Measurements from ENCODE around the gene LRIG3. TPM values are rescaled to one million over a fixed set of nuclear protein-coding genes. Genes with fewer than 3 reads are reported as not detected.
A peak's percentile ranks its signal among the peaks of the same experiment; 100 is the strongest.
"Not testable (repeated sequence)": the region's sequence is repeated elsewhere in the genome, so short reads cannot be mapped to it uniquely, and the experiment has no call there.

Gene LRIG3
- total RNA-seq, 1 donor from 2014 or later, result 44.5 TPM

- Histone ChIP-seq H3K36me3 (ENCODE audit: control insufficient read depth, insufficient read depth, low read length) (peaks cover 11% of the 10 kb centered on the region), H3K27me3 (ENCODE audit: control insufficient read depth, insufficient read depth, low read length) (no peaks in the 10 kb centered on the region), H3K4me3 (ENCODE audit: low read depth, low read length) (no peak overlapping the region)
- no peak for FAIRE-seq
- no peak for TF ChIP-seq CTCF (IDR thresholded peaks at IDR 0.05; ENCODE audit: insufficient read depth, low read length, severe bottlenecking)
- DNase-seq (ENCODE audit: low read depth), result peak; percentile 89
Observed at GRCh38 chr12:58906917-58907316, 13.4 kb downstream of the LRIG3 start.

- Histone ChIP-seq H3K4me3 (ENCODE audit: low read depth, low read length) (no peak overlapping the region), H3K27me3 (ENCODE audit: control insufficient read depth, insufficient read depth, low read length) (no peaks in the 10 kb centered on the region), H3K36me3 (ENCODE audit: control insufficient read depth, insufficient read depth, low read length) (peaks cover 12% of the 10 kb centered on the region)
- no peak for TF ChIP-seq CTCF (IDR thresholded peaks at IDR 0.05; ENCODE audit: insufficient read depth, low read length, severe bottlenecking)
- DNase-seq (ENCODE audit: low read depth), result no peak
- no peak for FAIRE-seq
Observed at GRCh38 chr12:58905422-58905821, 14.9 kb downstream of the LRIG3 start.

GRCh38 chr12:58902726-58903125 lies 17.6 kb downstream of the LRIG3 start:
- FAIRE-seq; H3K27me3 ChIP-seq (ENCODE audit: control insufficient read depth, insufficient read depth, low read length); H3K36me3 ChIP-seq (ENCODE audit: control insufficient read depth, insufficient read depth, low read length); H3K4me3 ChIP-seq (ENCODE audit: low read depth, low read length); DNase-seq (ENCODE audit: low read depth): not testable (repeated sequence)

GRCh38 chr12:58901664-58902063 lies 18.6 kb downstream of the LRIG3 start:
- peaks cover 9% of the 10 kb centered on the region for H3K36me3 ChIP-seq (ENCODE audit: control insufficient read depth, insufficient read depth, low read length)
- H3K27me3 ChIP-seq (ENCODE audit: control insufficient read depth, insufficient read depth, low read length), result no peaks in the 10 kb centered on the region
- H3K4me3 ChIP-seq (ENCODE audit: low read depth, low read length), result no peak overlapping the region
- DNase-seq (ENCODE audit: low read depth) (no peak), FAIRE-seq (no peak)
- TF ChIP-seq CTCF (IDR thresholded peaks at IDR 0.05; ENCODE audit: insufficient read depth, low read length, severe bottlenecking), result no peak

GRCh38 chr12:58897969-58898368 lies 22.3 kb downstream of the LRIG3 start:
- no peak for TF ChIP-seq CTCF (IDR thresholded peaks at IDR 0.05; ENCODE audit: insufficient read depth, low read length, severe bottlenecking)
- H3K36me3 ChIP-seq (ENCODE audit: control insufficient read depth, insufficient read depth, low read length), result peaks cover 1% of the 10 kb centered on the region
- no peaks in the 10 kb centered on the region for H3K27me3 ChIP-seq (ENCODE audit: control insufficient read depth, insufficient read depth, low read length)
- DNase-seq (ENCODE audit: low read depth), result no peak
- H3K4me3 ChIP-seq (ENCODE audit: low read depth, low read length), result no peak overlapping the region
- no peak for FAIRE-seq

- H3K27me3 ChIP-seq (ENCODE audit: control insufficient read depth, insufficient read depth, low read length), result no peaks in the 10 kb centered on the region
- H3K36me3 ChIP-seq (ENCODE audit: control insufficient read depth, insufficient read depth, low read length), result peaks cover 1% of the 10 kb centered on the region
- DNase-seq (ENCODE audit: low read depth), result peak; percentile 69
- FAIRE-seq, result no peak
- TF ChIP-seq CTCF (IDR thresholded peaks at IDR 0.05; ENCODE audit: insufficient read depth, low read length, severe bottlenecking), result no peak
- no peak overlapping the region for H3K4me3 ChIP-seq (ENCODE audit: low read depth, low read length)
Observed at GRCh38 chr12:58896278-58896677, 24.0 kb downstream of the LRIG3 start.

Measured in bronchial epithelial cell (primary cell).